HEK293 (cell line): ENCODE measurements around the gene HMGN3.

Source experiments
- CTCF ChIA-PET: fragments of 350-600 bp; formaldehyde crosslinking; extraction: SDS; loops from one replicate; lab custom pipeline; 2021; ENCODE audit warnings: antibody characterized with exemption; lab: Yijun Ruan, JAX
- POLR2A ChIA-PET: fragments of 300-600 bp; formaldehyde crosslinking; extraction: SDS; loops from one replicate; lab custom pipeline; 2020; ENCODE audit warnings: antibody characterized with exemption, inconsistent platforms; lab: Yijun Ruan, JAX
- H3K27ac ChIP-seq: fragments of 200-500 bp; sonication (Bioruptor generic); 2 replicates; pipeline ENCODE4 v1.5.1; 2014; ENCODE audit warnings: low read depth, low read length, control low read depth, inconsistent platforms; ENCODE audit errors: extremely low read depth
- H3K36me3 ChIP-seq, 2 experiments: fragments of 200-500 bp in 1 of 2; sonication (Bioruptor generic) in 1 of 2; 1 replicate in 1 of 2; 2 replicates in 1 of 2; pipeline ENCODE4 v1.5.1; 2014 to 2017; ENCODE audit warnings: inconsistent platforms in 2 of 2, low read length in 2 of 2; ENCODE audit not compliant: control insufficient read depth in 2 of 2, insufficient read depth in 1 of 2
- H3K4me1 ChIP-seq: fragments of 200-500 bp; sonication (Bioruptor generic); 2 replicates; pipeline ENCODE4 v1.5.1; 2014; ENCODE audit warnings: mild to moderate bottlenecking, low read length, inconsistent platforms; ENCODE audit not compliant: control insufficient read depth, insufficient read depth
- H3K4me3 ChIP-seq: 2 replicates; pipeline ENCODE4 v1.5.1; 2011; ENCODE audit warnings: low read depth, mild to moderate bottlenecking, control low read depth, low read length, moderate library complexity
- H3K9me3 ChIP-seq: fragments of 200-500 bp; sonication (Bioruptor generic); 2 replicates; pipeline ENCODE4 v1.5.1; 2014; ENCODE audit warnings: low read depth, low read length, inconsistent platforms; ENCODE audit not compliant: control insufficient read depth, insufficient read depth
- EGR2 ChIP-seq: fragments of 450-650 bp; formaldehyde crosslinking; IDR thresholded peaks from 2 replicates; pipeline ENCODE4 v1.5.1; 2016; ENCODE audit warnings: low read depth, missing biosample characterization, missing genetic modification characterization
- GLIS2 ChIP-seq: fragments of 450-650 bp; formaldehyde crosslinking; IDR thresholded peaks from 2 replicates; pipeline ENCODE4 v1.5.1; 2016; ENCODE audit warnings: missing biosample characterization, missing genetic modification characterization
- HOXA7 ChIP-seq: sonication (generic); formaldehyde crosslinking; IDR thresholded peaks from 2 replicates; pipeline ENCODE4 v1.8.1; 2022; ENCODE audit warnings: missing genetic modification reagents, borderline replicate concordance
- INSM2 ChIP-seq: fragments of 450-650 bp; formaldehyde crosslinking; IDR thresholded peaks from 2 replicates; pipeline ENCODE4 v1.5.1; 2016; ENCODE audit warnings: missing biosample characterization, missing genetic modification characterization
- KLF1 ChIP-seq: fragments of 450-650 bp; formaldehyde crosslinking; IDR thresholded peaks from 2 replicates; pipeline ENCODE4 v1.5.1; 2016; ENCODE audit warnings: missing biosample characterization, missing genetic modification characterization
- KLF10 ChIP-seq: fragments of 450-650 bp; IDR thresholded peaks from 2 replicates; pipeline ENCODE4 v1.5.1; 2018; ENCODE audit warnings: missing biosample characterization, mild to moderate bottlenecking, missing genetic modification characterization
- KLF16 ChIP-seq: fragments of 450-650 bp; formaldehyde crosslinking; IDR thresholded peaks from 2 replicates; pipeline ENCODE4 v1.5.1; 2017; ENCODE audit warnings: missing biosample characterization, missing genetic modification characterization
- KLF17 ChIP-seq: fragments of 450-650 bp; formaldehyde crosslinking; IDR thresholded peaks from 2 replicates; pipeline ENCODE4 v1.5.1; 2016; ENCODE audit warnings: missing biosample characterization, missing genetic modification characterization
- PBX3 ChIP-seq: sonication (generic); formaldehyde crosslinking; IDR thresholded peaks from 2 replicates; pipeline ENCODE4 v1.8.1; 2022; ENCODE audit warnings: mild to moderate bottlenecking, moderate library complexity, missing genetic modification reagents
- PRDM10 ChIP-seq: fragments of 450-650 bp; formaldehyde crosslinking; IDR thresholded peaks from 2 replicates; pipeline ENCODE4 v1.5.1; 2016; ENCODE audit warnings: missing biosample characterization, missing genetic modification characterization
- SETDB1 ChIP-seq: IDR thresholded peaks from one replicate; pipeline ENCODE4 v1.6.1; 2017; ENCODE audit warnings: mild to moderate bottlenecking, low read length, moderate library complexity, mixed read lengths; ENCODE audit not compliant: insufficient read length
- SP2 ChIP-seq: fragments of 450-650 bp; formaldehyde crosslinking; IDR thresholded peaks from 2 replicates; pipeline ENCODE4 v1.5.1; 2016; ENCODE audit warnings: missing biosample characterization, missing genetic modification characterization
- TSHZ1 ChIP-seq: fragments of 450-650 bp; formaldehyde crosslinking; IDR thresholded peaks from 2 replicates; pipeline ENCODE4 v1.5.1; 2016; ENCODE audit warnings: missing biosample characterization, missing genetic modification characterization, borderline replicate concordance
- YY1 ChIP-seq: fragments of 450-650 bp; formaldehyde crosslinking; IDR thresholded peaks from 2 replicates; pipeline ENCODE4 v1.5.1; 2018; ENCODE audit warnings: missing biosample characterization, missing genetic modification characterization
- ZBTB21 ChIP-seq: fragments of 450-650 bp; formaldehyde crosslinking; IDR thresholded peaks from 2 replicates; pipeline ENCODE4 v1.5.1; 2017; ENCODE audit warnings: missing biosample characterization, missing genetic modification characterization
- ZBTB8A ChIP-seq: fragments of 450-650 bp; formaldehyde crosslinking; IDR thresholded peaks from 2 replicates; pipeline ENCODE4 v1.5.1; 2016; ENCODE audit warnings: missing biosample characterization, missing genetic modification characterization
- ZFP37 ChIP-seq: fragments of 450-650 bp; formaldehyde crosslinking; IDR thresholded peaks from 2 replicates; pipeline ENCODE4 v1.5.1; 2016; ENCODE audit warnings: missing biosample characterization, missing genetic modification characterization
- ZFP69B ChIP-seq: fragments of 450-650 bp; formaldehyde crosslinking; IDR thresholded peaks from 2 replicates; pipeline ENCODE4 v1.5.1; 2016; ENCODE audit warnings: missing biosample characterization, missing genetic modification characterization
- ZNF146 ChIP-seq: fragments of 450-650 bp; formaldehyde crosslinking; IDR thresholded peaks from 2 replicates; pipeline ENCODE4 v1.5.1; 2016; ENCODE audit warnings: missing biosample characterization, missing genetic modification characterization
- ZNF350 ChIP-seq: fragments of 450-650 bp; formaldehyde crosslinking; IDR thresholded peaks from 2 replicates; pipeline ENCODE4 v1.5.0; 2017; ENCODE audit warnings: missing biosample characterization, mild to moderate bottlenecking, missing genetic modification characterization
- ZNF37A ChIP-seq: fragments of 450-650 bp; IDR thresholded peaks from 2 replicates; pipeline ENCODE4 v1.5.1; 2018; ENCODE audit warnings: missing biosample characterization, missing genetic modification characterization
- ZNF394 ChIP-seq: fragments of 450-650 bp; formaldehyde crosslinking; IDR thresholded peaks from 2 replicates; pipeline ENCODE4 v1.5.1; 2016; ENCODE audit warnings: missing biosample characterization, missing genetic modification characterization, mild to moderate bottlenecking, moderate library complexity, borderline replicate concordance
- ZNF561 ChIP-seq: fragments of 450-650 bp; IDR thresholded peaks from 2 replicates; pipeline ENCODE4 v1.5.1; 2018; ENCODE audit warnings: missing biosample characterization, missing genetic modification characterization, borderline replicate concordance
- ZNF580 ChIP-seq: fragments of 450-650 bp; formaldehyde crosslinking; IDR thresholded peaks from 2 replicates; pipeline ENCODE4 v1.5.1; 2016; ENCODE audit warnings: missing biosample characterization, missing genetic modification characterization
- ZNF658 ChIP-seq: fragments of 450-650 bp; formaldehyde crosslinking; IDR thresholded peaks from 2 replicates; pipeline ENCODE4; 2016; ENCODE audit warnings: missing biosample characterization, missing genetic modification characterization
- ZNF792 ChIP-seq: fragments of 450-650 bp; formaldehyde crosslinking; IDR thresholded peaks from 2 replicates; pipeline ENCODE4 v1.5.1; 2016; ENCODE audit warnings: missing biosample characterization, missing genetic modification characterization
- ZXDB ChIP-seq: fragments of 450-650 bp; formaldehyde crosslinking; IDR thresholded peaks from 2 replicates; pipeline ENCODE4 v1.5.1; 2016; ENCODE audit warnings: missing biosample characterization, missing genetic modification characterization

Gene HMGN3

GRCh38 chr6:79233611-79234149 is 802 bp downstream of the HMGN3 start:
- ChIA-PET CTCF (no interaction called here), POLR2A (interaction anchor here (1.5 to 2.0 kb wide), 2 partner anchors 155 kb away, joined by 6 to 7 read pairs; partner anchors contain the start of gene PHIP)
- no peaks in the 10 kb centered on the region for H3K36me3 ChIP-seq
- peak overlapping the region; percentile 59 for H3K4me3 ChIP-seq
- H3K9me3 ChIP-seq = no peaks in the 10 kb centered on the region
- H3K4me1 ChIP-seq = no peaks in the 10 kb centered on the region
- peak overlapping the region; percentile 33 for H3K27ac ChIP-seq
- TF ChIP-seq ZNF792 (peak; percentile 65; the same call in 1 of the 2 replicates), ZNF394 (tag by site-specific recombination) (peak; percentile 27; the same call in 1 of the 2 replicates), ZNF146 (0 out of 2 replicates have a peak, but pooled peaks have one; percentile 25), ZNF561 (tag by site-specific recombination) (0 out of 2 replicates have a peak, but pooled peaks have one; percentile 89), PRDM10 (peak; percentile 91), INSM2 (tag by site-specific recombination) (peak; percentile 62; the same call in 1 of the 2 replicates), ZNF580 (tag by site-specific recombination) (peak; percentile 57; the same call in 1 of the 2 replicates), HOXA7 (CRISPR knock-in tag) (no peak), TSHZ1 (tag by site-specific recombination) (peak; percentile 42; the same call in 1 of the 2 replicates), ZNF37A (tag by site-specific recombination) (no peak), PBX3 (CRISPR knock-in tag) (peak; percentile 79; the same call in 1 of the 2 replicates), ZBTB8A (peak; percentile 27; the same call in 1 of the 2 replicates), SETDB1 (no peak), KLF16 (tag by site-specific recombination) (peak; percentile 46), GLIS2 (tag by site-specific recombination) (peak; percentile 99), KLF17 (peak; percentile 74), KLF10 (tag by site-specific recombination) (peak; percentile 63; the same call in 1 of the 2 replicates), ZBTB21 (tag by site-specific recombination) (no peak), SP2 (tag by site-specific recombination) (peak; percentile 98), ZXDB (tag by site-specific recombination) (peak; percentile 93), ZNF658 (tag by site-specific recombination) (no peak), YY1 (tag by site-specific recombination) (peak; percentile 71; the same call in 1 of the 2 replicates), KLF1 (tag by site-specific recombination) (peak; percentile 77), ZFP37 (tag by site-specific recombination) (peak; percentile 67; the same call in 1 of the 2 replicates), ZNF350 (tag by site-specific recombination) (no peak), EGR2 (tag by site-specific recombination) (peak; percentile 29; the same call in 1 of the 2 replicates), ZFP69B (tag by site-specific recombination) (peak; percentile 45; the same call in 1 of the 2 replicates)
